Gastroesophageal sphincter (tissue), 4 donors: ENCODE results near the gene ADAM12. TPM values are rescaled to one million over a fixed set of nuclear protein-coding genes. Genes with fewer than 3 reads are reported as not detected.

Experiments
- ATAC-seq: fragments of 150-250 bp; one replicate; pipeline ENCODE4 v1.9.1; 2016; ENCODE audit warnings: mild to moderate bottlenecking, moderate library complexity
- H3K27ac ChIP-seq, 4 donors: fragments of 200-600 bp; sonication (generic) in 3 of 4; 1 replicate in 3 of 4; 2 replicates in 1 of 4; pipeline ENCODE4 v1.5.1; 2016 to 2019
- H3K27me3 ChIP-seq: fragments of 200-600 bp; sonication (generic); one replicate; pipeline ENCODE4 v1.5.1; 2019
- H3K36me3 ChIP-seq, 2 donors: fragments of 200-600 bp; sonication (generic); one replicate each; pipeline ENCODE4 v1.5.1; 2019; ENCODE audit warnings: control low read depth in 1 of 2
- H3K4me1 ChIP-seq, 3 donors: fragments of 200-600 bp; sonication (generic); 1 replicate in 2 of 3; 2 replicates in 1 of 3; pipeline ENCODE4 v1.5.1; 2016 to 2019; ENCODE audit warnings: control low read depth in 2 of 3
- H3K4me3 ChIP-seq, 2 donors: fragments of 200-600 bp; sonication (generic); one replicate each; pipeline ENCODE4 v1.5.1; 2019; ENCODE audit warnings: mild to moderate bottlenecking in 1 of 2, moderate library complexity in 1 of 2
- H3K9me3 ChIP-seq, 3 donors: fragments of 200-600 bp; sonication (generic); one replicate each; pipeline ENCODE4 v1.5.1; 2017 to 2019; ENCODE audit warnings: control low read depth in 2 of 3
- CTCF ChIP-seq, 4 experiments: fragments of 200-600 bp in 2 of 4; fragments of 450-650 bp in 2 of 4; sonication (generic) in 1 of 4; IDR thresholded peaks; one replicate each; pipeline ENCODE4 v1.5.1; 2017 to 2019; ENCODE audit warnings: antibody characterized with exemption in 4 of 4, mild to moderate bottlenecking in 2 of 4, moderate library complexity in 2 of 4
- EP300 ChIP-seq: sonication (generic); formaldehyde crosslinking; IDR thresholded peaks from one replicate; pipeline ENCODE4 v1.6.1; 2017; ENCODE audit warnings: antibody characterized with exemption, mild to moderate bottlenecking
- POLR2A ChIP-seq, 2 donors: fragments of 450-650 bp; IDR thresholded peaks; one replicate each; pipeline ENCODE4 v1.6.1; 2017; ENCODE audit warnings: antibody characterized with exemption in 2 of 2, mild to moderate bottlenecking in 2 of 2, moderate library complexity in 1 of 2
- POLR2AphosphoS5 ChIP-seq: sonication (generic); formaldehyde crosslinking; IDR thresholded peaks from one replicate; pipeline ENCODE4 v1.6.1; 2017; ENCODE audit warnings: antibody characterized with exemption
- WGBS, 2 donors: methylation state at CpG; one replicate each; pipeline ENCODE4 v1.1.5; 2018; ENCODE audit warnings: low coverage in 1 of 2; 5-methylcytosine and 5-hydroxymethylcytosine counted together
- total RNA-seq, 4 donors: library from RNA; depleted of rRNA; stranded (reverse); fragments of >200 nt; gene quantifications; one replicate each; pipeline ENCODE4 v1.1.0, GENCODE V29; 2016

ADAM12 gene
- total RNA-seq, 4 donors from 2014 or later = 0.27 to 1.2 (median 0.89) TPM

GRCh38 chr10:126087796-126088505, 300.3 kb downstream of the ADAM12 start:
- no peak overlapping the region for H3K4me3 ChIP-seq
- H3K27ac ChIP-seq = no peak overlapping the region
- H3K27me3 ChIP-seq = no peaks in the 10 kb centered on the region
- H3K9me3 ChIP-seq = no peaks in the 10 kb centered on the region
- ATAC-seq = no peak
- no peaks in the 10 kb centered on the region for H3K36me3 ChIP-seq
- 75 to 85% methylated on average over 4 to 7 of the region's 11 CpGs for WGBS, 2 donors
- no peaks in the 10 kb centered on the region for H3K4me1 ChIP-seq
- no peak for TF ChIP-seq POLR2AphosphoS5
- no peak for TF ChIP-seq EP300
- TF ChIP-seq POLR2A (IDR thresholded peaks at IDR 0.05) = no peak
- no peak for TF ChIP-seq CTCF (IDR thresholded peaks at IDR 0.05)

GRCh38 chr10:126087153-126087680, 301.1 kb downstream of the ADAM12 start:
- Histone ChIP-seq H3K4me1 (no peaks in the 10 kb centered on the region), H3K4me3 (no peak overlapping the region), H3K27ac (no peak overlapping the region), H3K27me3 (no peaks in the 10 kb centered on the region), H3K36me3 (no peaks in the 10 kb centered on the region), H3K9me3 (no peaks in the 10 kb centered on the region)
- ATAC-seq = no peak
- WGBS, 2 donors = 64 to 91% methylated on average over 4 of the region's 4 CpGs
- TF ChIP-seq CTCF (IDR thresholded peaks at IDR 0.05) = no peak
- TF ChIP-seq POLR2AphosphoS5 = no peak
- TF ChIP-seq EP300 = no peak
- no peak for TF ChIP-seq POLR2A (IDR thresholded peaks at IDR 0.05)

- H3K27me3 ChIP-seq = no peaks in the 10 kb centered on the region
- H3K9me3 ChIP-seq = no peaks in the 10 kb centered on the region
- no peak for ATAC-seq
- TF ChIP-seq POLR2AphosphoS5 (no peak), CTCF (IDR thresholded peaks at IDR 0.05) (no peak), POLR2A (IDR thresholded peaks at IDR 0.05) (no peak)
- no peak overlapping the region for H3K4me3 ChIP-seq
- H3K27ac ChIP-seq = no peak overlapping the region
- H3K4me1 ChIP-seq = no peaks in the 10 kb centered on the region
- no peaks in the 10 kb centered on the region for H3K36me3 ChIP-seq
- 78% methylated on average over 1 of the region's 1 CpG; no CpG with 5 or more reads in 1 of the 2 donors for WGBS, 2 donors
Measured at GRCh38 chr10:126085806-126086205, 302.5 kb downstream of the ADAM12 start.

GRCh38 chr10:126084369-126084768, 303.9 kb downstream of the ADAM12 start:
- ATAC-seq = no peak
- WGBS, 2 donors = 80 to 95% methylated on average over 2 of the region's 4 CpGs
- Histone ChIP-seq H3K27ac (no peak overlapping the region), H3K4me3 (no peak overlapping the region), H3K9me3 (no peaks in the 10 kb centered on the region), H3K27me3 (peaks cover 11% of the 10 kb centered on the region), H3K4me1 (no peaks in the 10 kb centered on the region), H3K36me3 (no peaks in the 10 kb centered on the region)
- no peak for TF ChIP-seq CTCF (IDR thresholded peaks at IDR 0.05)
- no peak for TF ChIP-seq EP300
- TF ChIP-seq POLR2AphosphoS5 = no peak
- TF ChIP-seq POLR2A (IDR thresholded peaks at IDR 0.05) = no peak

GRCh38 chr10:126083009-126083408, 305.3 kb downstream of the ADAM12 start:
- WGBS, 2 donors = 97% methylated on average over 6 of the region's 9 CpGs; no CpG with 5 or more reads in 1 of the 2 donors

More at GRCh38 chr10:126083009-126083408, 305.3 kb downstream of the ADAM12 start:
- Histone ChIP-seq H3K9me3 (peaks cover 0 to under 1% (median 0%) of the 10 kb centered on the region in 3 donors), H3K4me3 (no peak overlapping the region), H3K27ac (no peak overlapping the region), H3K36me3 (no peaks in the 10 kb centered on the region), H3K27me3 (peaks cover 13% of the 10 kb centered on the region), H3K4me1 (no peaks in the 10 kb centered on the region)
- no peak for ATAC-seq
- TF ChIP-seq POLR2AphosphoS5 (no peak), POLR2A (IDR thresholded peaks at IDR 0.05) (no peak), EP300 (no peak), CTCF (IDR thresholded peaks at IDR 0.05) (no peak)
